ENCODE measurements around the gene DLEU7.

DNA sequence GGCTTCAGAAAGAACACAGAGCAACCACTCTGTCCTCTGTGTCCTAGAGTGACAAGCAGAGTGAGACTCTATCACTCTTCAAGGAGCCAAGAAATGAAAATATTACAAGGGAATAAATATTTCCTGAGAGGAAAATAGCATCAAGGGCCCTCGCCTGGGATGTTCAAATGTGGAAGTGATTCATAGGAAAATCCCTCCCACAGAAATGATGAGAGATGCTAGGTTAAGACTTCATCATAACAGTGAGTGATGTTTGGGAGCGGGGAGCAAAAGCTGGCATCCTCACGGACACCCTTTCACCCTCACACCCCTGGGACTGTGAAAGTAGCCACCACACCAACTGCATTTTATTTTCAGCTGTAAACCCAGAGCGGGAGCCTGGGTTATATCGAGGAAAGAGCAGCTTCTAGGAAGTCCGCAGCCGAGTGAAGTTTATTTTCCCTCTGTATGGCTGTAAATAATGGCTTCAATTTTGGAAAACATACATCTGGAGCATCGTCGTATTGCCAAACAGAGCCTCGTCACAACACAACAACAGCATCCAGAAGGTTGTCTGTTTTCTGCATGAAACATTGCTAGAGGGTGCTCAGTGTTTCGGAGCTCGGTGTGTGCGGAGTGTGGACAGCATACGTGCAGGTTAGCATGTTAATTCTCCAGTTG is 54.8 kb downstream of the DLEU7 start:
- no peak for TF ChIP-seq POLR2A (IDR thresholded peaks at IDR 0.05)
- TF ChIP-seq, protein P1, sequence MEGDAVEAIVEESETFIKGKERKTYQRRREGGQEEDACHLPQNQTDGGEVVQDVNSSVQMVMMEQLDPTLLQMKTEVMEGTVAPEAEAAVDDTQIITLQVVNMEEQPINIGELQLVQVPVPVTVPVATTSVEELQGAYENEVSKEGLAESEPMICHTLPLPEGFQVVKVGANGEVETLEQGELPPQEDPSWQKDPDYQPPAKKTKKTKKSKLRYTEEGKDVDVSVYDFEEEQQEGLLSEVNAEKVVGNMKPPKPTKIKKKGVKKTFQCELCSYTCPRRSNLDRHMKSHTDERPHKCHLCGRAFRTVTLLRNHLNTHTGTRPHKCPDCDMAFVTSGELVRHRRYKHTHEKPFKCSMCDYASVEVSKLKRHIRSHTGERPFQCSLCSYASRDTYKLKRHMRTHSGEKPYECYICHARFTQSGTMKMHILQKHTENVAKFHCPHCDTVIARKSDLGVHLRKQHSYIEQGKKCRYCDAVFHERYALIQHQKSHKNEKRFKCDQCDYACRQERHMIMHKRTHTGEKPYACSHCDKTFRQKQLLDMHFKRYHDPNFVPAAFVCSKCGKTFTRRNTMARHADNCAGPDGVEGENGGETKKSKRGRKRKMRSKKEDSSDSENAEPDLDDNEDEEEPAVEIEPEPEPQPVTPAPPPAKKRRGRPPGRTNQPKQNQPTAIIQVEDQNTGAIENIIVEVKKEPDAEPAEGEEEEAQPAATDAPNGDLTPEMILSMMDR (IDR thresholded peaks at IDR 0.05), result no peak

Data from lower leg skin (tissue), 3 donors.